CD4-positive, alpha-beta T cell treated with Interleukin-6 for 4 hours (primary cell): ENCODE measurements around the gene MYO1D.

ENCODE experiments used
- DNase-seq: peaks from one replicate; pipeline ENCODE4 v3.0.0-alpha.2; 2020; ENCODE audit warnings: mixed read lengths

The MYO1D gene

DNA sequence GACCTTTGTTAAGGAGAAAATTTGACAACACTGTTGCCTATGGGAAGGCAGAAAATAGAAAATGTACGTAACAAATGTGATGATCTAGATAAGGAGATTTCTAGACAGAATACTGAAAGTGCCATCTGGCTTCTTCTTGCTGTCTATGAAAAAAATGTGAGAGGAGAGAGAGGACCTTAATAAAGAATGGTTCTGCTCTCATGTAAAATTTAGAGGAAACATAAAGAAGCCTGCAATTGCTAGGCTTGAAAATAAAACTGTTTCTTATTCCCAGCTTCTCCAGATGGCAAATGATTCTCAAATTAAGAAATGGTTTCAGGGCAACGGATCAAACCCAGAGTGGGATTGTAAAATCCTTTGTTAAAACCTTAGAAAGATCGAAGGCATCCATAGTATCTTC is 261.6 kb downstream of the MYO1D start:
- no peak for DNase-seq

GRCh38 chr17:32610943-32611342 is 266.0 kb downstream of the MYO1D start:
- DNase-seq, result no peak

DNA sequence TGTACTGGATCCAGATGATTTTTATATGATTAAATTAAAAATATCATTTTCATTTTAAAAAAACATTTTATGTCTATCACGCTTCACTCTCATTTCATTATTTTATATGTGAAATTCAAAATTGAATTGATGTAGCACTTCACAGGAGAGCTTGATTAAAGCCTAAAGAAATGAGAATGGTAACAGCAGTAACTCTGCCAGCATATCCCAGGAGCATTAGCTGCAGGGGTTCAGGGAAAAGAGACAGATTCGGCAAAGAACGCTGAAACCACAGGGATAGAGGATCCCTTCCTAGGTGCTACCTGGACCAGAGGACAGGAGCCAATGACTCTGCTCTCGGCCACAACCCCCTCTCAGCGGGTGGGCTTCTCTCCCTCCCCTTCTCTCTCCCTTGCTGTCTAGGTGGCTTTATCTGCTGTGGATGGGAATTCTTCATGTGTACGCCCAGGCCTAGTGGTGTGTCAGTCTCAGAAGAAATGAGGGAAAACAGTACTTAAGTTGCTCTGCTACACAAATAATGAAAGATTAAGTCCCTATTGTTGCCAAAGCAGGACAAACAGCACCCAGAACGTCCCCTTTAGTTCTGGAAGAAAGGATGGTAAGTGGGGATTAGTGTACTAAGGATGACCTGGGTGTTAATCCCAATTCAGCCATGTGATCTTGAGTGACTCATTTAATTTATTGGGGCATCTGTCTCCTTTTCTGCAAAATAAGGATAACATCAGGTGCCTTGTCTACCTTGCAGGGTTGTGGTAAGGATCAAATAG is 266.9 kb downstream of the MYO1D start:
- no peak for DNase-seq

DNA sequence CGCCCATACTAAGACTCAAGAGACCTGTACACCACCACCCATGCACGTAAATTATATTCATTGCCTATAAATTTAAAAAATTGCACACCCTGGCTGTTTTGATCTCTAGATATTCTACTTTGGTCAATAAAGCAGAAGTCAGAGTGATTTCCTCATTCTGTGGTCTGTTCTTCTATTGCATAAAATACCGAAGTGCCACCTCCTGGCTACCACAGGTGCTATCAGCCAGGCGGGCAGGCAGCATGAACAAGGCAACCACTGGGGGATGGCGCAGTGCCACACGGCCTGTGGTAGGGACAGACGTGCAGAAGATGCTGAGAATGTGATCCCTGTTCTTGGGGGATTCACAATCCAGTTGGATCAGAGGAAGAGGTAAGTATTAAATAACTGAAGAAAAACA is 267.8 kb downstream of the MYO1D start:
- DNase-seq, result peak; percentile 81

GRCh38 chr17:32608267-32608666 is 268.7 kb downstream of the MYO1D start:
- no peak for DNase-seq

GRCh38 chr17:32604966-32605365 is 272.0 kb downstream of the MYO1D start:
- no peak for DNase-seq

DNA sequence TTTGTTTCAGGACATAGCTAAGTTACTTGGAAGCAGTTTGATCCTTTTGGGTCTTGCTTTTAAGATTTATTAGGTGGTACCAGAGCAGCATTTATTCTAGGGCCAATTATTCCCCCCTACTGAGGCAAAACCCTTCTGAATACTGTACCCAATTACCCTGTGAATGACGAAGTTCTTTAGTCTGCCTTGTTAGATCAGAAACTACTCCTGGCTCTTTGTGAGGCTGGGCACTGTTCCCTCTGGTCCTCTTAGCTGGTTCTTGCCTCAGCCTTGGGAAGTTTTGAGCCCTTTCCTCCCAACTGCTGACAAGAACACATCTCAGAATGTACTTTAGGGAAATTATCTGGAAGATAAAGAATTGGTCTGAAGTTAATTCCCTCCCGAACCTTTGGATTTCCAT is 274.5 kb downstream of the MYO1D start:
- no peak for DNase-seq

DNA sequence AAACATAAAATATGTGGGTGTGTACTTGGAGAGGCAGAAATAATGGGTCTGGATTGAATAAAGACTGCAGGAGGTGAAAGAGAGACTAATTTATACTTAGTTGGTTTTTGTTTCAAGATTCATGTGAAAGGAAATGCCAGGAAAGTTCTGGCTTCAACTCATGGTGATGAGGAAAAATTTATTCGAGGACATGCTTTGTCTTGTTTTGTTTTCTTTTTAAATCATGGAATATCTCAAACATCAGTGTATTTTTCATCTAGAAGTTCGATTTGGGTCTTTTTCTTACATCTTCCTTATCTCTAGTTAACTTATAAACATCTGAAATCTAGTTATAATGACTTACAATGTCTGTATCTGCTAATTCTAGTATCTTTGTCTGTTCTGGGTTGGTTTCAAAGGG is 275.1 kb downstream of the MYO1D start:
- no peak for DNase-seq

DNA sequence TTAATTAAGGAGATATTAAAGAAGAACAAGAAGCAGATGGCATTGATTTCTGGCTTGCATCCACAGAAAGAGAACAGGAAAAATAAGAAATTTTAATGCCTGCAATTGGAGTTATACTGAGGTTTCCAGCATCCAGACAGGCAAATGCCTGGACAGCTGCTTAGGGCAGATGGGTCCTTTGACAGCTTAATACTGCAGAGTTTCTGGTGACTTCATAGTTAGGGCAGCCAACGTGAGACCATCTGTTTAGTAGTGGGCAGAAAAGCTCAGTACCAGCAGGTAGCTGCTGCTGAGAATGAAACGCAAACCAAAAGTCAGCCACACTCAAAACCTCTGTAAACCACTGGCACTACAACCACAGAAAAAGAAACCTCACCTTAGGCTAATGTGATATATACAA is 280.3 kb downstream of the MYO1D start:
- no peak for DNase-seq

GRCh38 chr17:32596206-32596605 is 280.7 kb downstream of the MYO1D start:
- no peak for DNase-seq

GRCh38 chr17:32593003-32593402 is 283.9 kb downstream of the MYO1D start:
- DNase-seq, result no peak

GRCh38 chr17:32591405-32591804 is 285.5 kb downstream of the MYO1D start:
- DNase-seq, result no peak

- no peak for DNase-seq
Observed at GRCh38 chr17:32590974-32591373, 285.9 kb downstream of the MYO1D start.

DNA sequence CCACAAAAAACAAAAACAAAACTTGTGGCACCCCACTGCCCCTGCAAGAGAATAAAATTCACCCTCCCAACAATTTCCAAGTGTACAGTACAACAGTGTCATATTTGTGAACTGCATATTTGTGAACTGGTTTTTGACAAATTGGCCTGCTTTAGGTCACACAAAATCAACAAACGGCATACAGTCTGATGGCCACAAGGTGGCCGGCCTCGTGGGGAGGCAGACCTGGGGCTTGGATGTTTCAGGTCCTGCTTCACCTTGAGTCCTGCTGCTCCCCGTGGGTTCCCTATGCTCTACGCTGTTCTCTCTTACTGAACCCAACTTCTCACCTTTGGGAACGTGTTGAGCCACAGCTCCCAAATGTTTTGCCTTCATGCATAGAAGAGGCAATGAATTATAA is 287.9 kb downstream of the MYO1D start:
- no peak for DNase-seq

DNA sequence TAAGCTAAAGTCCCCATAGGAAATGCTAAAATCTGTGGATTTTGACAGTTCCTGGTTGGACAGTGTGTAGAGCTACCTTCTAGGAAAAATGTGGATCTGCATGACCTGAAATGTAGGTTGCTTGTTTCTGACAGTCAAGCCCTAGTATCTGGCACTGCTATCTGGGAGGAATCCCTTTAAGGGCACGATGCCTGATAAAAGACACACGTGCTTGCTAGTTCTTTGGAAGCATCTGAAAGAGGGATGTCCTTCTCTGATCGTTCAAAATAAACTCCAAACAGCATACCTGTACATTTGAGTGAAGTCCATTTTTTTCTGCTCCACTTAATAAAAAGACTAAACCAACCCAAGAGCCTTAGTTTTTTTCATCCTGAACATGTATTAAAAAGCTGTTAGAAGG is 288.8 kb downstream of the MYO1D start:
- no peak for DNase-seq

- DNase-seq, result no peak
Observed at GRCh38 chr17:32586666-32587065, 290.3 kb downstream of the MYO1D start.

- no peak for DNase-seq
Observed at GRCh38 chr17:32584792-32585191, 292.1 kb downstream of the MYO1D start.

DNA sequence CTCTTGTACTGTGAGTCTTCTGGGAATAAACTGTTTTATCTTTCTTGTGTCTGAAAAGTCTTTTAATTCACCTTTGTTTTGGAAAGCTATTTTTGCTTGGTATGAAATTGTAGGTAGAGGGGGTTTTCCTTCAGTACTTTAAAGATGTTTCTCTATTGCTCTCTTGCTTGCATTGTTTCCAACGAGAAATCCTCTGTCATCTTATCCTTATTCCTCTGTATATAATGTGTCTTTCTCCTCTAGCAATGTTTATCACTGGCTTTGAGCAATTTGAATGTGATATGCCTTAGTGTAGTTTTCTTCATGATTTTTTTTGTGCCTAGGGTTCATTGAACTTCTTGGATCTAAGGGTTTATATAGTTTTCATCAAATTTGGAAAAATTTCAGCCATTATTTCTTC is 293.9 kb downstream of the MYO1D start:
- no peak for DNase-seq

GRCh38 chr17:32575852-32576251 is 301.1 kb downstream of the MYO1D start:
- DNase-seq, result no peak

- no peak for DNase-seq
Observed at GRCh38 chr17:32570081-32570396, 306.9 kb downstream of the MYO1D start.

GRCh38 chr17:32569171-32570080 is 307.5 kb downstream of the MYO1D start:
- no peak for DNase-seq

DNA sequence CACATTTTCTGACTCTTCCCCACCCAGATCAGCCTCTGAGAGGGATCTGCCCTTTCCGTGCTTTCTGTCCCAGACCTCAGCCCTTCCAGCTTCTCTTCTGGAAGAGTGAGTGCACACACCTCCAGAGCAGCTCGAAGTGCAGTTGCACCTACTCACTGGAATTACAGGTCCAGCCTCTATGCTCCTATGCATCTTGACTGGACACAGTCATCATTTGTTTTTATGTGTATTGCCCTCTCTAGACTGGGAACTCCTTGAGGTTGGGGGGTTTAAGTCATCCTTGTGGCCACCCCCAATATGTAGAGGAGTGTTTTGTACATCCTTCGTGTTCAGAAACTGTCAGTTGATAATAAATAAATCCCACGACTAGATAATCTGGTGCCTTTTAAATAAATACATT is 308.2 kb downstream of the MYO1D start:
- DNase-seq, result no peak

GRCh38 chr17:32567511-32567910 is 309.4 kb downstream of the MYO1D start:
- no peak for DNase-seq

GRCh38 chr17:32567086-32567485 is 309.8 kb downstream of the MYO1D start:
- DNase-seq, result no peak
